Measurements from ENCODE around the gene SHC2.
"Not testable (repeated sequence)": the region's sequence is repeated elsewhere in the genome, so short reads cannot be mapped to it uniquely, and the experiment has no call there.

The SHC2 gene

DNA sequence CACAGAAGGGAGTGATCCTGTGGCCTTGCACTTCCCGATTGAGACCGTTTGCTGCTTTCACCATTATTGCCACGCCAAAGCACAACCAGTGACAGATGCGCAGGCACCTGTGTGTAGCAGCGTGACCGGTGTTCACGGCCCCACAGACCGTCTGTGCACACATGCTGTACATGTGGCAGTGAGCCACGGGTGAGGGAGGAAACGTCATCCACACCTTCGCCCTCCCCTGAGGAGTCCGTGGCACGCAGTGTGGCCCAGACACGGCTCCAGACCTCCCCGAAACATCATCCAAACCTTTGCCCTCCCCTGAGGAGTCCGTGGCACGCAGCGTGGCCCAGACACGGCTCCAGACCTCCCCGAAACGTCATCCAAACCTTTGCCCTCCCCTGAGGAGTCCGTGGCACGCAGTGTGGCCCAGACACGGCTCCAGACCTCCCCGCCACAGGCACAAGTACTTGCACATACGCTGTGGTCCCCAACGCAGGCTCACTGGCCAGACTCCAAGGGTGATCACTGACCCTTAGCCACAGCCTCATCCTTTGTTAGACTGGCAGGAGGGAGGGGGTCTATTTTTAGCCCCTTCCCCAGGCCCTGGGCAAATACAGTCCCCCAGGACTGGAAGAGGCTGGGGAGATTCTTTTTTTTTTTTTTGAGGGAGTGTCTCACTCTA, 7.9 kb upstream of the SHC2 start:
- DNase-seq = no peak

GRCh38 chr19:467554-467953, 6.7 kb upstream of the SHC2 start:
- DNase-seq = no peak

DNA sequence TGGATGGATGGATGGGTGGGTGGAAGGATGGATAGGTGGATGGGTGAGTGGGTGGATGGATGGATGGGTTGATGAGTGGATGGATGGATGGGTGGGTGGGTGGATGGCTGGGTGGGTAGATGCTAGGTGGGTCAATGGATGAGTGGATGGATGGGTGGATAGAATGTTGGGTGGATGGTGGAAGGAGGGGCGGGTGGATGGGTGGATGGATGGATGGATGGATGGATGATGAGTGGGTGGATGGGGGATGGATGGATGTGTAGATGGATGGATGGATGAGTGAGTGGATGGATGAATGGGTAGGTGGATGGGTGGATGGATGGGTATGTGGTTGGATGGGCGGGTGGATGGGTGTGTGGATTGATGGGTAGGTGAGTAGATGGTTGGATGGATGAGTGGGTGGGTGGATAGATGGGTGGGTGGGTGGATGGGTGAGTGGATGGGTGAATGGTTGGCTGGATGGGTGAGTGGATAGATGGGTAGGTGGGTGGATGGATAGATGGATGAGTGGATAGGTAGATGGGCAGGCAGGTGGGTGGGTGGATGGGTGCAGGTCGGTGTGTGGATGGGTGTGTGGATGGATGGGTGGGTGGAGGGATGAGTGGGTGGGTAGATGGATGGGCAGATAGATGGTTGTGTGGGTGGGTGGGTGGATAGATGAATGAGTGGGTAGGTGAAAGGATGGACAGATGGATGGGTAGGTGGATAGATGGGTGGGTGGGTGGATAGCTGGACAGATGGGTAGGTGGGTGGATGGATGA, 4.4 kb upstream of the SHC2 start:
- DNase-seq = no peak

- no peak for DNase-seq
These were observed 3.3 kb upstream of the SHC2 start for GRCh38 chr19:464208-464545.

DNA sequence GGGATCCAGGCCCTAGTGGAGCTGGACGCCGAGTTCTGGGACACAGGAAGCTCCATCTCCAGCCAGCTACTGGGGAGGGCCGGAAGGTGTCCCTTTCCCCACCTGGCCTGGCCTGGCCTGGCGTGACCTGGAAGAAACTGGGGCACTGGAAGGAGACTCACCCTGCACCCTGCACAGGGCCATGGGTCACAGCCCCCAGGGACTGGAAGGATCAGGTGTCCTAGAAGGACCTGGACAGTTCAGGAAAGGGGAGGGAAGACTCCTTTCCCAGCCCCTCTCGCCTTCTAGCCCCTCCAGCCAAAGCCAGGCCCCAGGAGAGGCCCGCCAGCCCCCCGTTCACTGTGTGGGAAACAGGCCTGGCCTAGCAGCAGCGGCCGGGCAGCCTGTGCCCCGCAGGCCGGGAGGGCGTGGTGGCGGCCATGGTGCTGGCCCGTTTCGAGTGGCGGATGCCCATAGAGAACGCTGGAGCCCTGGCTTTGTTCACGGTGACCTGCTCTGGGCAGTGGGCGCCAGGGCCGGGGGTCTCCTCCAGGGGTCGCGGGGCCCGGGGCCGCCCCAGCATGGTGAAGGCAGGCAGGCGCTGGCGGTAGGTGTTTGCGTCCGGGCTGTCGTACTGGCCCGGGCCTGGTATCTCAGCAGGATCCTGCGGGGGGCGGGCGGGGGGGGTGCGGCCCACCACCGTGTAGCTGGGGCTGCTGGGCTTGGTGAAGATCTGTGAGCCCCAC, 2.8 kb upstream of the SHC2 start:
- DNase-seq = no peak

DNA sequence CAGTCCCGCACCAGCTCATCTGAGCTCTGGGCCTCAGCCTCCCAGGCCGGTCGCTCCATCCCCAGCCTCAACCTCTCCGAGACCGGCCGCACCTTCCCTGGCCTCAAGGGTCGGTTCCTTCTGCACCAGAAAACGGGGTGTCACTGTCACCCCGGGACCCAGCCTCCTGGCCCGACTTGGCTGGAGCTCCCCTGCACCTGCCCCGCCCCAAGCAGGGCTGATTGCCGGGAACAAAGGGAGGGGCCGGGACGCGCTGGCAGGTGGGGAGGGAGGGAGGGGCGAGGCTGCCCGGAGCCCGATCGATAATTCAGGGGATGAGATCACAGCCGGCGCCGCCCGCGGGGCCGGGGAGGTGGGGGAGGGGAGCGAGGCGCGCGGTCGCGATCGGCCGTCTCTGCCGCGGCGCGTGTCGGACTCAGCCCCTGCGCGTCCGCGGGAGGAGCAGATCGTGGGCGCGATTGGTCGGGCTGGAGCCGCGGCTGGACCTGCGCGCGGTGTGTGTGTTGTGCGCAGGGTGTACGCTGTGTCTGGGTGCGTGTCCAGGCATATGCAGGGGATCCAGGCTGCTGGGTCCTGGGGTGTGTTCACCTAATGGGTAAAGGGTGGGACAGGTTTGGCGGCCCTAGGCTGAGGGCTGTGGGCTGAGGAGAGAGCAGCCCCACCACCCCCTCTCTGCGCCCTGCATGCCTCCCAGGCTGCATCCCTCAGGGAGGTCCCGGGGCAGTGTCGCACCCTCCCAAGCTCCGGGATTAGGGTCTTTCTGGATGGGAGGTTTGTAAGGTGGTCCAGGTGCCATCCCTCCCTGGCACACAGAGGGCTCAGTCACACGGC, 1.1 kb upstream of the SHC2 start:
- DNase-seq = peak; percentile 40

GRCh38 chr19:459724-460511, 915 bp downstream of the SHC2 start:
- peak; percentile 52 for DNase-seq

- DNase-seq = no peak
These were observed 2.5 kb downstream of the SHC2 start for GRCh38 chr19:458091-459042.

DNA sequence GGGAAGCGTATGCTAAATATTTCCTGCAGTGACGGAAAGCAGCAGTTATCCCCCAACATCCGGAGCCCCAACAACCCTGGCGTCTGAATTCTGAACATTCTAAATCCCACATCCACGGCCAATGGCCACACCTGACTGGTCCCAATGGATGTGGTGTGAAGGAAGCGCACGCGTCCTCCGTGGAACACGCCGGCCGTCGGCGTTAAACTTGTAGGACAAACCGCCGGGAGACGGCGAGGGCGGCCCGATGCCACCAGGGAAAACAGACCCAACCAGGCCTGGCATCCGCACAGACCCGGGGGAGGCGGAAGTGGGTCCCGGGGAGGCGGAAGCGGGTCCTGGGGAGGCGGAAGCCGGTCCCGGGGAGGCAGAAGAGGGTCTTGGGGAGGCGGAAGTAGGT, 3.2 kb downstream of the SHC2 start:
- DNase-seq = no peak

GRCh38 chr19:456547-457110, 4.2 kb downstream of the SHC2 start:
- DNase-seq = no peak

- no peak for DNase-seq
These were observed 4.8 kb downstream of the SHC2 start for GRCh38 chr19:455851-456546.

GRCh38 chr19:455031-455705, 5.7 kb downstream of the SHC2 start:
- no peak for DNase-seq

DNA sequence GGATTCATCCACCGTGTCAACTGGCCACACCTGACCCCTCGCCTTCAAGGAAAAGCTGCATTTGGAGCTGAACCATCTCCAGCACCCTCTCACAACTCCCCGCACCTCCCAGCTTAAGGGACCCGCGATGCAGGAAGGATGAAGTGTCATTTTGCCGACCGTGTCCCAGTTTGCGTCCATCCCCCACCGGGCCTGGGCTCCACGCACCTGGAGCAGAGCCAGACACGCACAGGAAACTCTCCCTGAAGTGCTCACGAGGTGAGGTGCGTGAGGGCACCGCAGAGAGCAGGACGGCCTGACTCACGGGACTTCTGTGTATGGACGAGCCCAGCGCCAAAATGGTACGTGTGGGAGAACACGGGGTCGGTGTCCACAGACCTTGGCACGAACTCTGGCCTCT, 7.2 kb downstream of the SHC2 start:
- no peak for DNase-seq

DNA sequence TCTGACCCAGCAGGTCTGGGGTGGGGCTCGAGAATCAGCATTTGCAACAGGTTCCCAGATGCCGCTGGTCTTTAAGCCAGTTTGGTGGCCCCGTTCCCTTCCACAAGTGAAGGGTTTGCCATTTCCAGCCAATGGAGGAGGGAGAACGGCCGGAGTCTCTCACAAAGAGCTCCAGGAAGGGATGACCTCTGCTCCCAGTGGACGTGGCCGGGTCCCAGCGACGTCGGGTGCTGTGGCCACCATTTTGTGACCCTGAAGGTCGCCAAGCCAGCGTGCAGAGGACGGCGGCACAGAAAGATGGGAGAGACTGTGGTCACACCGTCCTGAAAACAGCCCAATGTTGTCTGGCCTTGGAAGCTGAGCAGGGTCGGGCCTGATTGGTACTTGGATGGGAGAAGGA, 8.0 kb downstream of the SHC2 start:
- DNase-seq = no peak

GRCh38 chr19:450912-451481, 9.8 kb downstream of the SHC2 start:
- DNase-seq = not testable (repeated sequence)

DNA sequence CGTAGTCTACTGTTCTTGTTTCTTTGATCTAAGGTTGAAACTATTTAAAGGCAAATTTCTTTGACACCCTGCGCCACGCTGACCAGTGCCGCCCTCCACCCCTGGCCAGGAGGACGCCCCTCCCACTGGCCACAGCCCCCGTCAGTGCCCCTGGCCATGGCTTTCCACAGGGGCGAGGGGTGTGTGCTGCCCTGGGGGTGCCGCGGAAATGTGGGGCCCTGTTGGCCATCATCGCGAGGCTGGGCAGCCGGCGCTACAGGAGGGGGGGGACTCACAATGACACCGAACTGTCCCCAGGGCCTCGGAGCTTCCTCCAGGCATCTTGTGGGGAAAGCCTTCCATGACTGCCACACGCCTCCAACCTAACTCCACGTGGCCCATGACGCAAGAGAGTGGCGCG, 10.9 kb downstream of the SHC2 start:
- DNase-seq = no peak

GRCh38 chr19:447816-448560, 12.8 kb downstream of the SHC2 start:
- no peak for DNase-seq

- no peak for DNase-seq
These were observed 13.8 kb downstream of the SHC2 start for GRCh38 chr19:447064-447426.
